GM12892 (cell line): ENCODE data around the gene POU2F3.

ENCODE experiments used
- POLR2A ChIP-seq: IDR thresholded peaks from 2 replicates; pipeline ENCODE4 v1.6.1; 2011; ENCODE audit warnings: low read depth, low read length, control low read depth
- TAF1 ChIP-seq: IDR thresholded peaks from 2 replicates; pipeline ENCODE4 v1.6.1; 2011; ENCODE audit warnings: low read depth, mild to moderate bottlenecking, control low read depth, low read length, borderline replicate concordance

DNA sequence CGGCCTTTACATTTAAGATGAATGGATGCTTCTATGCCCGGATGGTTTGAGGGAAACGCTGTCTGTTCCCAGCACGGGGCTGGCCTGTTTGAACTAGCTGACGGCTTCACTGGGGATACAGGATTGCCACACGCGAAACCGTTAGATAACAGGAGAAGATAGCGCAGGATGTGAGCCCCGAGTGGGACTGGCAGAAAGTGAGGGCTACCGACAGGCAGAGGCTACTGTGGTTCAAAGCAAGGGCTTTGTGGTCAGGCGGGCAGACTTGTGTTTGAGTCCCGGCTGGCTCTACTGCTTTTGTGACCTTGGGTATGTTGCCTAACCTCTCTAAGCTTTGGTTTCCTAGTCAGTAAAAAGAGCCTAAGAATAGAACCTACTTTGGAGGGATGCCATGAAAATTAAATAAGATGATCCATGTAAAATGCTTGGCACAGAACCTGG, 31.9 kb upstream of the POU2F3 start:
- no peak for TF ChIP-seq TAF1
- no peak for TF ChIP-seq POLR2A
